Central memory CD4-positive, alpha-beta T cell (primary cell): ENCODE data around the gene IFT52.
"Not testable (repeated sequence)": the region's sequence is repeated elsewhere in the genome, so short reads cannot be mapped to it uniquely, and the experiment has no call there.

ENCODE experiments used
- DNase-seq: peaks from one replicate; pipeline ENCODE4 v3.0.0; 2022

Gene IFT52

DNA sequence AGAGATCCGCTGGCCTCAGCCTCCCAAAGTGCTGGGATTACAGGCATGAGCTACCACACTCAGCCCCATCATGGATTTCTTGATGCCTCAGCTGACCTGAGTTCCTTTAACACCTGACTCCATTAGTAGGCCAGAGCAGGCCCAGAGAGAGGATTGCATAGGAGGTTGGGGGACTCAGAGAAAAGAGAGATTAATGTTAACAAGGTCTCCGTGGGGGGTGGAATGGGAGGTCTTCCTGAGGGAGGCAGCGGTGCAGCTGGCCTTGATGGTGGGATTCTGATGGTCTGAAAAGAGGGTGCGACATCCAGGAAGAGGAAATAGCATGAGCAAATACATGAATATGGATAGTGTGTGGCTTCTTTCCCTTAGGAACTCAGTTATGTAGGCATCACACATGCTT is 22.0 kb upstream of the IFT52 start:
- no peak for DNase-seq

DNA sequence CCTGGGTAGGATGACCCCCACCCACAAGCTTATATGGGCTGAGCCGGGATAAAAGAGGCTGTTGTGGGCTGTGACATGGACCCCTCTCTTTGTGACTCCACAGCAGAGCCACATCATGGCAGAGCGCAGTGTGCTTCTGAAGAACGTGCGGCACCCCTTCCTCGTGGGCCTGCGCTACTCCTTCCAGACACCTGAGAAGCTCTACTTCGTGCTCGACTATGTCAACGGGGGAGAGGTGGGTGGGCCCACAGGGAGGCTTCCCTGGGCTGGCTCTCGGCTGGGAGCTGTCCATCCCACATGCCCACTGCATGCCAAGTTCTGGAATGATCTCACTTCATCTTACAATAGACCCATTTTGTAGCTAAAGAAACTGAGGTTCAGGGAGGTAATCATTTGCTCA is 21.5 kb upstream of the IFT52 start:
- no peak for DNase-seq

DNA sequence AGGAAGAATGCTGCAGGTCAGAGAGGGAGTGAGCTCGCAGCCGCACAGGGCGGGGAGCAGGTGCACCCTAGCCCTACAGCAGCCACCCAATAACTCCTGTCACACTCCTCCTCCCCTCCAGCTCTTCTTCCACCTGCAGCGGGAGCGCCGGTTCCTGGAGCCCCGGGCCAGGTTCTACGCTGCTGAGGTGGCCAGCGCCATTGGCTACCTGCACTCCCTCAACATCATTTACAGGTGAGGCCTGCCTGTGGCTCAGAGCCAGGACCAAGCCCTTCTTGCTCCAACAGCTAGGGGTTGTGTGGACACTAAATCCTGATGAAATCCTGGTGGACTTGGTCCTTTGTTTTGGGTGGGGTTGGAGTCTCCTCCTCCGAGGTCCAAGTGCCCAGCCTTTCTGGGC is 20.2 kb upstream of the IFT52 start:
- DNase-seq: no peak

DNA sequence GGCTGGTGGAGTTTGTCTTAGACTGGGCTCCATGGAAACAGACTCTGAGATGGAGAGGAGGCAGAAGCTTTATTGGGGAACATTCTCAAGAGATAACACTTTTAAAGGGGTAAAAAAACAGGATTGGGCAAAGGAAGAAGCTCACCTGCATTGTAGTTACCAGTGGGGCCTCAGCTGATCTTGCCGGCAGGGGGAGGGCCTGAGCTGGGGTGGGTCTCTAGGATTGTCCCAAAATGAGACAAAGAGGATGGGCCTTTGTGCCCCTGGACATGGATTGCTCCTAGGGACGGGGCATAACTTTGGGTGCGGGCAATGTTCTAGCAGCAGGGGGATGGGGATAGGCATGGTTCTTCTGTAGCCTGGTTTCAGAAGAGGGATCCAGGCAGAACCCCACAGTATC is 19.4 kb upstream of the IFT52 start:
- DNase-seq: no peak

DNA sequence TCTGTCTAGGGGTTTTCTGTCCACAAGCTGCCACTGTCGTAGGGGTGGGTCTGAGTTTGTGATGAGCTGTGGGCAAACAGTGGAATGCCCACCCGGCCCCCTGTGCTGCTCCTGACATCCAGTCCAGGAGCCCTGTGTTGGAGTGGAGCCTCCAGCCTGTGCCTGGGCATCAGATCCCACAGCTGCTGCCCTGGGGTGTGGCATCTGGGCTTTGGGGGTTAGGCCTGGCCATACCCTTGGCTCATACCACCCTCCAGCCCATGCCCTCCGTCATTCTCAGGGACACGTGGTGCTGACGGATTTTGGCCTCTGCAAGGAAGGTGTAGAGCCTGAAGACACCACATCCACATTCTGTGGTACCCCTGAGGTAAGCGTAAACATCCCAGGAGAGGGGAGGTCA is 19.0 kb upstream of the IFT52 start:
- DNase-seq: no peak

DNA sequence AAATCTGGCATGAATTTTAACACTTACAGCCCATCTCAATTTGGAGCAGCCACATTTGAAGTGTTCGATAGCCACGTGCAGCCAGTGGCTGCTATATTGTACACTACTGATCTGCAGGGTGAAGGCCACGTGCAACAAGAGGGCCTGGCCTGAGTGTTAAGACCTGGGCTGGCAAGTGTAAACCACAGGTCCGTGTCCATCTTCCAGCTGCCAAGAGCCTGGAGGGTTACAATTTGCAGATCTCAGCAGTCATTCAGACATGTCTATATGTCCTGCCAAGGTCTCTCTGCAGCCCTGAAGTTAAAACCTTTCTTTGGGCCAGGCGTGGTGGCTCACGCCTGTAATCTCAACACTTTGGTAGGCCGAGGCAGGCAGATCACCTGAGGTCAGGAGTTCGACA is 17.8 kb upstream of the IFT52 start:
- no peak for DNase-seq

DNA sequence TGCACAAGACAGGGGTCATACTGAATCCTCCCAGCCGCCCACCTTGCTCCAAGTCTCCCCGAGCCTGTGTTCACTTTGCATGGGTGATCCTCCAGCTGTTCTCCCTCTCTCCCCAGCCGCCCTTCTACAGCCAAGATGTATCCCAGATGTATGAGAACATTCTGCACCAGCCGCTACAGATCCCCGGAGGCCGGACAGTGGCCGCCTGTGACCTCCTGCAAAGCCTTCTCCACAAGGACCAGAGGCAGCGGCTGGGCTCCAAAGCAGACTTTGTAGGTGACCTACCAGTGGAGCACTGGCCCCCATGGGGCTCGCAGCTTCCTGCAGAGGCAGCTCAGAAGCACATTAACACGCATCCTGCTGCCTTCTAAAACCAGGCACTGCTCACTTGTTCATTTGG is 14.6 kb upstream of the IFT52 start:
- DNase-seq: no peak

DNA sequence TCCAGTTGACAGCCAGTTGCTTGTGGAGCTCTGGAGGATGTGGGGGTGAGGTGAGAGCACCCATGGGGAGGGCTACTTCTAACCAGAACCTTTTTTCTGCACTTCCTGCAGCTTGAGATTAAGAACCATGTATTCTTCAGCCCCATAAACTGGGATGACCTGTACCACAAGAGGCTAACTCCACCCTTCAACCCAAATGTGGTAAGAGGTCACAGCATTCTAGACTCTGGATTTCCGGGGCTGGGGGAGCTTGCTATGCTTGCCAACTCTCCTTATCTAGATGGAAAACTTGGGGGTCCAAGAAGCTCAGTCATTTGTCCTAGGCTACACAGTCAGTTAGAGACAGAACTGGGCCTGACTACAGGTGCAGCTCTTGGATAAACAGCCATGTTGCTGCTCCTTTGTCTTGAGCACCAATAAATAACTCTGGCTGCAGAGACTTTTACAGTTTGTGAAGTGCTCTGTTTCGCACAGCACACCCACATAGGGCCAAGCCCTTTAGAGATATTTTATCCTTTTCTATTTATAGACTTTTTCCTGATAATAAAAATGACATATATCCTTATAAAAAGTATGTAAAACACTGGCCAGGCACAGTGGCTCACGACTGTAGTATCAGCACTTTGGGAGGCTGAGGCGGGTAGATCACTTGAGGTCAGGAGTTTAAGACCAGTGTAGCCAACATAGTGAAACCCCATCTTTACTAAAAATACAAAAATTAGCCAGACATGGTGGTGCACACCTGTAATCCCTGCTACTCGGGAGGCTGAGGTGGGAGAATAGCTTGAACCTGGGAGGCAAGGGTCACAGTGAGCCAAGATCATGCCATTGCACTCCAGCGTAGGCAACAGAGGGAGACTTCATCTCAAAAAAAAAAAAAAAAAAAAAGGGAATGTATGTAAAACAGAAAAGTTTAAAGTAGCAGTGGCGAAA is 10.6 kb upstream of the IFT52 start:
- no peak for DNase-seq

DNA sequence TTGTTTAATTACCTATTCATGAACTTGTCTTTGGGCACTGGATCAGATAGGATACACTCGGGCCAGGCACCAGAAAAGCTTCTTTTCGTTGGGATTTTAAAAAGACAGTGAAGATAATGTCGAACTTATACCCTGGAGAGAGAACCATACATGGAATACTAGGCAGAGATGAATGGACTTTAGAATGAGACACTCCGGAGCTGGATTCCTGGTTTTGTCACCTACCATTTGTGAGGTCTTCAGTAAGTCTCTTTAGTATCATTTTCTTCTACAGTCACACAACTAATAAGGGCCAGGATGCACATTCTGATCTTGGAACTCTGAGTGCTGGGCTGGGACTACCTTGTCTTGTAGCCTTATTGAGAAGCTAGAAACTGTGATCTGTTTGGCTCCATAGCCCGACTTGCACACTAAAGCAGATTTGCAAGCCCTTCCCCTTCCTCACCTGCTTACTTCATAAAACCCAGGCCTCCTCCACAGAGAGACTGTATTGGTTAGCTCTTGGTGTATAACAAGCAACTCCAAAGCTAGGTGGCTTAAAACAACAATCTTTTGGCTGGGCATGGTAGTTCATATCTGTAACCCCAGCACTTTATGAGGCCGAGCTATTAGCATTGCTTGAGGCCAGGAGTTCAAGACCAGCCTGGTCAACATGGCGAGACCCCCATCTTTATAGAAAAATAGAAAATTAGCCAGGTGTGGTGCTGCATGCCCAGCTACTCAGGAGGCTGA is 7.4 kb upstream of the IFT52 start:
- no peak for DNase-seq

DNA sequence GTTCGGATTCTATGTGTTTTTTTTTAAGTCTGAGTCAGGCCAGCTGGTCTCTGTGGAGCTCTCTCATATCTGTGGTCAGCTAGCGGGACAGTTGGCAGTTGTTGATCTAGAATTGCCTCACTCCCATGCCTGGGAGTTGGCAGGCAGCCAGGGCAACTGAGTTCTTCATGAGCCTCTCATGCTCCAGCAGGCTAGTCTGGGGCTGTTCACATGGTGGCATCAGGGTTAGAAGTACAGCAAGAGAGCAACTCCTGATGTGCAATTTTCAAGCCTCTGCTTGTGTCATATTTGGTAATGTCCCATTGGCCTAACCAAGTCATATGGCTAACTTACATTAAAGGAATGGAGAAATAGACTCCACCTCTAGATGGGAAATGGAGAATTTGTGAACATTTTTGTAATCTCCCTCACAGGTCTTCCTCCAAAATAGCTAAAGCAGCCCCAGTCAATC is 6.7 kb upstream of the IFT52 start:
- no peak for DNase-seq

DNA sequence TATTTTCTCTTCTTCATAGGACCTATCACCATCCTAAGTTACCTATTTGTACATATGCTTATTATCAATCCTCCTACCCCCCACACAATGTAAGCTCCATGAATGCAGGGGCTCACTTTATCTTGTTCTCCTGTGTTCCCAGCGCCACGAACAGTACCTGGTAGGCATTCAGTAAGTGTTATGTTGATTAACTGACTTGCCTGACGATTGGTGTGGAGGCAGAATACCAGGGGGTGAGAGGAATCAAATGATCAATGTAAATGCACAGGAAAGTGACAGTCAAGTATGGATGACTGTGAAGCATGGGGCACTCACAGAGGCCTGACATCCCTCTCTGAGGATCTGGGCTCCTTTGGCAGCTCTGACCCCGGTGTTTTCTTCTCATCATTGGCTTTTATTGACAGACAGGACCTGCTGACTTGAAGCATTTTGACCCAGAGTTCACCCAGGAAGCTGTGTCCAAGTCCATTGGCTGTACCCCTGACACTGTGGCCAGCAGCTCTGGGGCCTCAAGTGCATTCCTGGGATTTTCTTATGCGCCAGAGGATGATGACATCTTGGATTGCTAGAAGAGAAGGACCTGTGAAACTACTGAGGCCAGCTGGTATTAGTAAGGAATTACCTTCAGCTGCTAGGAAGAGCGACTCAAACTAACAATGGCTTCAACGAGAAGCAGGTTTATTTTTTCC is 6.1 kb upstream of the IFT52 start:
- no peak for DNase-seq

DNA sequence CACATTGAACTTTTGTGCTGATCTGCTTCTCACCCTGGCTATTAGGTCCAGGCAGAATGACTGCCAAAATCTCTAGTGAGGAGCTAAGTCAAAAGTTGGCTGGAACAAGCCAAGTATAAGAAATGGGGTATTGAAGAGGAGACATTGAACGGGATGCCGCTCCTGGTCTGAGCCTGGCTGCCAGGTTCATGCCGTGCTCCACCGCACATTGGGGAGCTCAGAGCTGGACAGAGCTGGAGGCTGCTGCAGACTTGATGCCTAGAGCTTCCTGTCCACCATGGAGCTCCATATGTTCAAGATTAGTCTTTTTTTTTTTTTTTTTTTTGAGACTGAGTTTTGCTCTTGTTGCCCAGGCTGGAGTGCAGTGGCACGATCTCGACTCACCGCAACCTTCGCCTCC is 4.1 kb upstream of the IFT52 start:
- no peak for DNase-seq

DNA sequence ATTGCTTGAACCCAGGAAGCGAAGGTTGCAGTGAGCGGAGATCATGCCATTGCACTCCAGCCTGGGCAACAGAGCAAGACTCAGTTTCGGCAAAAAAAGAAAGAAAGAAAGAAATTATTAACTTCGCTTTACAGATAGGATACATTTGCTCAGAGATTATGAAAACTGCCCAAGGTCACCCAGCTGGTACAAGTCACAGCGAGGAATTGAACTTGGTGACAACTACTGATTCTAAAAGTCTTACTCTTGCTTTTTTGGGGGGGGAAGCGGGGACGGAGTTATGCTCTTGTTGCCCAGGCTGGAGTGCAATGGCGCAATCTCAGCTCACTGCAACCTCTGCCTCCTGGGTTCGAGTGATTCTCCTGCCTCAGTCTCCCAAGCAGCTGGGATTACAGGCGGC is 2.2 kb upstream of the IFT52 start:
- not testable (repeated sequence) for DNase-seq

DNA sequence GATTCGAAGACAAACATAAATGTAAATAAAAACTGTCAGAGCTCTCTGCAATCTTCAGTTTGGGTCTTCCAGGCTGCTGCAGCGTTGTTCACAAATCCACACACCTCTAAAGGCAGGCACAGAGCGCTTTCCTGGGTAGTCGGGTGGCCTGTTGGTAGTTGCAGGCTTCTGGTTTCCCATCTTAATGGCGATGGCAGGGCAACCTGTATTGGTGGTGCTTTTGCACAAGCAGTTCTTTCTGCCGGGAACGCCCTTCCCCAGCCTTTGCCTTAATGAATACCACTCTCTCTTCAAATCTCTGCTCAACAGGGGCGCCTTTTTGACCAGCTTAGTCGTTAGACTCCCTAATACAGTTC is 723 bp upstream of the IFT52 start:
- no peak for DNase-seq

DNA sequence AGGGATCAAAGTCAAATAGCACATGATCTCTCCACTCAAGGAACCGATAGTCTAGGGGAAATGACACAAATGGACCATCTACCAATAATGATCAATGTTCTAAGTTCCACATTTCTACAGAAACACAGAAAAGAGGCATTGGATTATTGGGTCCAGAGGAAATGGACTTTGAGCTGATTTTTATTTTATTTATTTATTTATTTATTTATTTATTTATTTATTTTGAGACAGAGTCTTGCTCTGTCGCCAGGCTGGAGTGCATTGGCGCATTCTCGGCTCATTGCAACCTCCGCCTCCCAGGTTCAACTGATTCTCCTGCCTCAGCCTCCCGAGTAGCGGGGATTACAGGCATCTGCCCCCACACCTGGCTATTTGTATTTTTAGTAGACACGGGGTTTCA is 11.2 kb downstream of the IFT52 start:
- not testable (repeated sequence) for DNase-seq

DNA sequence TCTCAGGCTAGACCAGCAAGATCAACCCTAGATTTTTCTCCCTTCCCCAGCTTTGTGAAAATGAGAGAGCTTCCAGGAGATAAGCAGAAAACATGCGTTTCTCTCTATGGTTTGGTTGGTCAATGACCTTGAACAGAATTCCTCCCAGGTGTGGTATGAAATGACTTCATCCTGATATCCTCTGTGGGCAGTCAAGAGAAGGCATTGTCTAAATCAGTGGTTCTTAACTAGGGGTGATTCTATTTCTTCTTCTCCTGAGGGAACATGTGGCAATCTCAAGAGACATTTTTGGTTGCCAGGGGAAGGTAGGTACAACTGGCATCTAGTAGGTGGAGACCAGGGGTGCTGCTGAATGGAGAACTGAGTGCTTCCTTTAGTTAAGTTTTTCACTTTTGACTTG is 12.4 kb downstream of the IFT52 start:
- no peak for DNase-seq

DNA sequence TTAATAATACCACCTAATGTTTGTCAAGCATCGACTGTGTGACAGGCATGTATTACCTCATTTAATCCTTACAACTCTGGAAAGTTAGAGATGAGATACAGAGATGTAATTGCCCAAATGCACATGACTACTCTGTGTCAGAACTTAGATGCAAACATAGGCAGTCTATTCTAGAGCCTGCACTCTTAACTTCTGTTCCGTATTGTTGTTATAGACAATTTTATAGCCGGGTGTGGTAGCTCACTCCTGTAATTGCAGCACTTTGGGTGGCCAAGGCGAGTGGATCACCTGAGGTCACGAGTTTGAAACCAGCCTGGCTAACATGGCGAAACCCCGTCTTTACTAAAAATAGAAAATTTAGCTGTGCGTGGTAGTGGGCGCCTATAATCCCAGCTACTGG is 15.0 kb downstream of the IFT52 start:
- no peak for DNase-seq

DNA sequence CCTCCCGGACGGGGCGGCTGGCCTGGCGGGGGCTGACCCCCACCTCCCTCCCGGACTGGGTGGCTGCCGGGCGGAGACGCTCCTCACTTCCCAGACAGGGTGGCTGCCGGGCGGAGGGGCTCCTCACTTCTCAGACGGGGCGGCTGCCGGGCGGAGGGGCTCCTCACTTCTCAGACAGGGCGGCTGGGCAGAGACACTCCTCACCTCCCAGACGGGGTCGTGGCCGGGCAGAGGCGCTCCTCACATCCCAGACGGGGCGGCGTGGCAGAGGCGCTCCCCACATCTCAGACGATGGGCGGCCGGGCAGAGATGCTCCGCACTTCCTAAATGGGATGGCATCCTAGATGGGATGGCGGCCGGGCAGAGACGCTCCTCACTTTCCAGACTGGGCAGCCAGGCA is 16.5 kb downstream of the IFT52 start:
- DNase-seq: not testable (repeated sequence)

DNA sequence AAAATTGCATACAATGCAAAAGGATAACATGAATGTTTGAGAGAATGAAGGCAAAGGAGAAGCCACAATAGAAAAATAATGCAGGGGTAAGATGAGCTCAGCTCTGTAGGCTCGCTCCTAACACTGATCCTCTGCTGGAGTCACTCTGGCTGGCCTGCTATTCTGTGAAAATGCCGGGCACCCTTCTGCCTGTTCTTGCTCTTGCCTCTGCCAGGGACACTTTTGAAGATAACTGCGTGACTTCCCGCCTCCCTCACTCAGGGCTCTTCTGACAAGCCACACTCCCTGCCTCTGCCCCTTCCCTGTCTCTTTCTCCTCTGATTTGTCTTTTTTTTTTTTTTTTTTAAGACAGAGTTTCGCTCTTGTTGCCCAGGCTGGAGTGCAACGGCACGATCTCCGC is 40.9 kb downstream of the IFT52 start:
- no peak for DNase-seq

DNA sequence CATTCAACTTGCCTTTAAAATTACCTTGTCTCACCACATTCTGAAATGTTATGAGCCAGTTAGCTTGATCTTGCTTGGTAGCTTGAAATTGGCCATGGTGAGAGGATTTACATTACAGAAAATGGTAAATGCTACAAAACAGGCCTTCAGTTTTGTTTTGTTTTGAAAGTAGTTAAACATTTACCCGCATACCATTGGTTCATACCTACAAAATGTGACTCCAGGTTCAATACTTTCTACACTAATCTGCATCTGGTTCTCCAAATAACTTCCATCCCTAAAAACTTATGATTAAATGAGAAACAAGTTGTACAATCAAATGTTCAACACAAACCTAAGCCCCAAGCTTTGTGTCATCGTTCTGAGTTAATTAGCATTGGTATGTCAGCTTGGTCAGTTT is 45.7 kb downstream of the IFT52 start:
- no peak for DNase-seq

DNA sequence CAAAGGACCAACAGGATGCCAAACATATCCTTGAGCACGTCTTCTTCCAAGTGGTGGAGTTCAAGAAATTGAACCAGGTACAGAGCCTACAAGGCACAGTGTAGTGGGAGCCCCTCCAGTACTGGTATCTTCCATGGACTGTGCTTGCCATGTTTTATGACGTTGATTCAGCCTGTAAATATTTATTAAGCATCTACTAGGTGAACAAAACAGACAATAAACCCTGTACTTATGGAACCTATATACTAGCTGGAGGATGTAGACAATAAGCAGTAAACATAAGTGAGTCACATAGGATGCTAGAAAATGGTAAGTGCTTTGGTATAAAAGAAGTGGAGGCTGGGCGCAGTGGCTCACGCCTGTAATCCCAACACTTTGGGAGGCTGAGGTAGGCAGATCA is 51.8 kb downstream of the IFT52 start:
- DNase-seq: no peak

DNA sequence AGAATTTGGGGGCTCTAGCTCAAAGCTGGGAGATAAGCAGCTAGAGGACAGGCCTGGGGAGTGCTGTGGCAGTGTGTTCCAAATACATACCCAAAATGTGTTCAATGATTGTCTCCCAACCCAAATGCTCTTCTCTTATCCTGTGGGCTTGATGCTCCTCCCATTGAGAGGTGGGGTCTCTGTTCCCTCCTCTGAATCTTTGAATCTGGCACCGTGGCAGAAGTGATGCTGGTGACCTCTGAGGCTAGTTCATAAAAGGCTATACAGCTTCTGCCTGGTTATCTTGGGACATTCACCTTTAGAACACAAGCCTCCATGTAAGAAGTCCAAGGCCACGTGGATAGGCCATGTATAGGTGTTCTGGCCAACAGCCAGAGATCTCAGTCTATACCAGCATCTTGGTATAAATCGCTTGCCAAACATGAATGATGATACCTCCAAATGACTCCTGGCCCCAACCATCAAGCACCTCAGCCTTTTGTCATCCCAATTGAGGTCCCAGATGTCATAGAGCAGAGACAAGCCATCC is 60.3 kb downstream of the IFT52 start:
- DNase-seq: no peak

DNA sequence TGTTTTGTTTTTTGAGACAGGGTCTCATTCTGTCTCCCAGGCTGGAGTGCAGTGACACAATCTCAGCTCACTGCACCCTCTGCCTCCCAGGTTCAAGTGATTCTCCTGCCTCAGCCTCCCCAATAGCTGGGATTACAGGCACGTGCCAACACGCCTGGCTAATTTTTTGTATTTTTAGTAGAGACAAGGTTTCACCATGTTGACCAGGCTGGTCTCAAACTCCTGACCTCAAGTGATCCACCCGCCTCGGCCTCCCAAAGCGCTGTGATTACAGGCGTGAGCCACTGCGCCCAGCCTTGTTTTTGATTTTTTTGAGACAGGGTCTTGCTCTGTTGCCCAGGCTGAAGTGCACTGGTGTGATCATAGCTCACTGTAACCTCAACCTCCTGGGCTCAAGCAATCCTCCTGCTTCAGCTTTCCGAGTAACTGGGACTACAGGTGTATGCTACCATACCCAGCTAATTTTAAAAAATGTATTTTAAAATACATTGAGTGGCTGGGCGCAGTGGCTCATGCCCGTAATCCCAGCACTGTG is 61.0 kb downstream of the IFT52 start:
- not testable (repeated sequence) for DNase-seq
